MM.1S (cell line): ENCODE results near the gene NOS1.

Source experiments
- DNase-seq: peaks from one replicate; pipeline ENCODE4 v3.0.0-alpha.2; 2015
- H2AFZ ChIP-seq: fragments of 300-600 bp; sonication (generic); 2 replicates; pipeline ENCODE4 v1.6.0; 2016; ENCODE audit warnings: antibody characterized with exemption, low read length
- H3F3A ChIP-seq: fragments of 300-600 bp; sonication (generic); 2 replicates; pipeline ENCODE4 v1.6.1; 2016; ENCODE audit warnings: mild to moderate bottlenecking, antibody characterized with exemption, low read length, moderate library complexity, mixed read lengths; ENCODE audit not compliant: insufficient read depth
- H3K27ac ChIP-seq: fragments of 300-600 bp; sonication (generic); 2 replicates; pipeline ENCODE4 v1.5.1; 2016; ENCODE audit warnings: mild to moderate bottlenecking, low read length
- H3K27me3 ChIP-seq: fragments of 300-600 bp; sonication (generic); replicated peaks from 2 replicates; pipeline ENCODE4 v1.6.0; 2016; ENCODE audit warnings: low read length; ENCODE audit not compliant: insufficient read depth
- H3K36me3 ChIP-seq: fragments of 300-600 bp; sonication (generic); replicated peaks from 2 replicates; pipeline ENCODE4 v1.6.1; 2016; ENCODE audit warnings: mild to moderate bottlenecking, low read length, mixed read lengths; ENCODE audit not compliant: insufficient read depth
- H3K4me1 ChIP-seq: fragments of 300-600 bp; sonication (generic); 2 replicates; pipeline ENCODE4 v1.6.1; 2016; ENCODE audit warnings: low read length, mixed read lengths
- H3K4me2 ChIP-seq: fragments of 300-600 bp; sonication (generic); 2 replicates; pipeline ENCODE4 v1.6.0; 2016; ENCODE audit warnings: low read depth, low read length
- H3K4me3 ChIP-seq: fragments of 300-600 bp; sonication (generic); 2 replicates; pipeline ENCODE4 v1.5.1; 2016; ENCODE audit warnings: low read length, mixed read lengths
- H3K79me2 ChIP-seq: fragments of 300-600 bp; sonication (generic); 2 replicates; pipeline ENCODE4 v1.6.1; 2016; ENCODE audit warnings: mixed run types, low read length, mixed read lengths
- H3K9ac ChIP-seq: fragments of 300-600 bp; sonication (generic); 2 replicates; pipeline ENCODE4 v1.6.1; 2016; ENCODE audit warnings: low read length, mixed read lengths
- H3K9me2 ChIP-seq: fragments of 300-600 bp; sonication (generic); replicated peaks from 2 replicates; pipeline ENCODE4 v1.6.1; 2016; ENCODE audit warnings: mild to moderate bottlenecking, low read length, mixed read lengths; ENCODE audit not compliant: insufficient read depth
- H3K9me3 ChIP-seq: fragments of 300-600 bp; sonication (generic); replicated peaks from 2 replicates; pipeline ENCODE4 v1.6.1; 2016; ENCODE audit warnings: mild to moderate bottlenecking, low read length, mixed read lengths; ENCODE audit not compliant: insufficient read depth
- H4K20me1 ChIP-seq: fragments of 300-600 bp; sonication (generic); 2 replicates; pipeline ENCODE4 v1.6.1; 2016; ENCODE audit warnings: mild to moderate bottlenecking, low read length, moderate library complexity, mixed read lengths; ENCODE audit not compliant: insufficient read depth
- EZH2 ChIP-seq: fragments of 300-600 bp; sonication (generic); optimal IDR thresholded peaks from 2 replicates; pipeline ENCODE3; 2017; ENCODE audit warnings: low read depth, mild to moderate bottlenecking, antibody characterized with exemption, low read length, mixed read lengths
- EZH2phosphoT487 ChIP-seq: fragments of 300-600 bp; sonication (generic); IDR thresholded peaks from 2 replicates; pipeline ENCODE4 v1.6.1; 2018; ENCODE audit warnings: antibody characterized with exemption, low read length
- TF ChIP-seq, protein P1 (sequence below): fragments of 300-600 bp; sonication (generic); IDR thresholded peaks from 2 replicates; pipeline ENCODE4 v1.5.1; 2016; ENCODE audit warnings: antibody characterized with exemption, low read length, mixed read lengths

Gene NOS1

DNA sequence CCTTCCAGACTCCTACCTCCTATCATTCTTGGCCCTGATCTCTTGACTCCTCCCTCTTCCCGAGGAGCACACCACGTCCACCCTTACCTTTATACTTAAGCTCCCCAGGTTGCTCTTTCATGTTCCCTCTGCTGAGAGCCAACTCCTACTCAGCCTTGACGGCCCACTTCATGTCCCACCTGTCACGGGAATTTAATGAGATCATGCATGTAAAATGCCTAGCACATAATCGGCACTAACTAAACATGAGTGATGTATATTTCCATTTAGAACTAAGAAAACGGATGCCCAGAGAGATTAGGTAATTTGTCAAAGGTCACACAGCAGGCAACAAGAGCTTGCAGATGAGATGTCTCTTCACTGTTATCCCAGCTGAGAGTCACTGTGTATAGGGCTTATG is 45.1 kb downstream of the NOS1 start:
- Histone ChIP-seq H3K4me2 (no peak overlapping the region), H4K20me1 (no peaks in the 10 kb centered on the region), H3K27ac (no peak overlapping the region), H3F3A (no peaks in the 10 kb centered on the region), H3K9ac (no peak overlapping the region), H2AFZ (no peak overlapping the region), H3K4me3 (no peak overlapping the region), H3K36me3 (no peaks in the 10 kb centered on the region), H3K9me3 (no peaks in the 10 kb centered on the region), H3K27me3 (no peaks in the 10 kb centered on the region), H3K79me2 (no peaks in the 10 kb centered on the region), H3K4me1 (no peaks in the 10 kb centered on the region), H3K9me2 (no peaks in the 10 kb centered on the region)
- no peak for DNase-seq
- no peak for TF ChIP-seq EZH2
- TF ChIP-seq, protein P1, sequence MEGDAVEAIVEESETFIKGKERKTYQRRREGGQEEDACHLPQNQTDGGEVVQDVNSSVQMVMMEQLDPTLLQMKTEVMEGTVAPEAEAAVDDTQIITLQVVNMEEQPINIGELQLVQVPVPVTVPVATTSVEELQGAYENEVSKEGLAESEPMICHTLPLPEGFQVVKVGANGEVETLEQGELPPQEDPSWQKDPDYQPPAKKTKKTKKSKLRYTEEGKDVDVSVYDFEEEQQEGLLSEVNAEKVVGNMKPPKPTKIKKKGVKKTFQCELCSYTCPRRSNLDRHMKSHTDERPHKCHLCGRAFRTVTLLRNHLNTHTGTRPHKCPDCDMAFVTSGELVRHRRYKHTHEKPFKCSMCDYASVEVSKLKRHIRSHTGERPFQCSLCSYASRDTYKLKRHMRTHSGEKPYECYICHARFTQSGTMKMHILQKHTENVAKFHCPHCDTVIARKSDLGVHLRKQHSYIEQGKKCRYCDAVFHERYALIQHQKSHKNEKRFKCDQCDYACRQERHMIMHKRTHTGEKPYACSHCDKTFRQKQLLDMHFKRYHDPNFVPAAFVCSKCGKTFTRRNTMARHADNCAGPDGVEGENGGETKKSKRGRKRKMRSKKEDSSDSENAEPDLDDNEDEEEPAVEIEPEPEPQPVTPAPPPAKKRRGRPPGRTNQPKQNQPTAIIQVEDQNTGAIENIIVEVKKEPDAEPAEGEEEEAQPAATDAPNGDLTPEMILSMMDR = no peak
- TF ChIP-seq EZH2phosphoT487 = no peak

DNA sequence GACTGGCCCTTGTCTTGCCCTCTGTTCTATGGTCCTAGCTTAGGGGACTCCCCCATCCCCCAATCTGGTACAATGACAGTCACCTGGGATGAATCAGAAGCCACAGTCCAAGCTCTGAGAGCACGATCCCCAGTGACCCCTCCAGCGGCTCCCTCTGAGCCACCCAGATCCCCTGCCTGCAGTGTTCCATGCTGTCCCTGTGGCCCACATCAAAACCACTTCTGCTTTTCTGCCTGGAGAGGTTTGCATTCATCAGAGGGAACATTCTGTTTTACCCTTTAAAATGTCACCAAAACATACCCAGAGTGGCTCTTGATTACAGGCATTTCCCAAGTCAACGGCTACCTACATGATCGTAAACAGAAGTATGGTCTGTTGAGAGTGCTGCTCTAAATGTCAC is 47.5 kb downstream of the NOS1 start:
- TF ChIP-seq EZH2 (no peak), EZH2phosphoT487 (no peak)
- TF ChIP-seq, protein P1 = no peak
- Histone ChIP-seq H3F3A (no peaks in the 10 kb centered on the region), H3K36me3 (no peaks in the 10 kb centered on the region), H3K9ac (no peak overlapping the region), H3K27ac (no peak overlapping the region), H4K20me1 (no peaks in the 10 kb centered on the region), H3K9me2 (no peaks in the 10 kb centered on the region), H2AFZ (no peak overlapping the region), H3K4me2 (no peak overlapping the region), H3K4me3 (no peak overlapping the region), H3K79me2 (no peaks in the 10 kb centered on the region), H3K9me3 (no peaks in the 10 kb centered on the region), H3K4me1 (no peaks in the 10 kb centered on the region), H3K27me3 (no peaks in the 10 kb centered on the region)
- DNase-seq = no peak

DNA sequence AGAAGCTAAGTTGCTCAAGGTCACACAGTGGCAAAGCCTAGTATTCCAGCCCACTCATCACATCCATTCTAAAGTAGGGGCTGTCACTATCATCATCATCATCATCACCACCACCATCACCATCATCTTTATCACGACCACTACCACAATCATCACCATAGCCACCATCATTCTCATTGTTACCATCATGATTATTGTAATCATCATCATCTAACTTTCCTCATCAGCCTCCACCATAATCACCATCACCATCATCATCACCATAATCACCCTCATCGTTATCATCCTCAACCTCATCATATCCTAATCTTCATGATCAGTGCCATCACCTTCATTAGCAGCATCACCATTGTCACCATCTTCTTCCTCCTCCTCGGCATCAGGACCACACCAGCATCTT is 48.7 kb downstream of the NOS1 start:
- H3K27me3 ChIP-seq = no peaks in the 10 kb centered on the region
- H3K79me2 ChIP-seq = no peaks in the 10 kb centered on the region
- no peaks in the 10 kb centered on the region for H3K36me3 ChIP-seq
- no peak overlapping the region for H3K9ac ChIP-seq
- H3K9me3 ChIP-seq = no peaks in the 10 kb centered on the region
- H3F3A ChIP-seq = no peaks in the 10 kb centered on the region
- no peaks in the 10 kb centered on the region for H3K4me1 ChIP-seq
- no peak overlapping the region for H2AFZ ChIP-seq
- no peak for DNase-seq
- no peak overlapping the region for H3K27ac ChIP-seq
- H3K4me3 ChIP-seq = no peak overlapping the region
- no peaks in the 10 kb centered on the region for H4K20me1 ChIP-seq
- no peak overlapping the region for H3K4me2 ChIP-seq
- TF ChIP-seq EZH2phosphoT487 = no peak
- TF ChIP-seq, protein P1 = no peak
- no peak for TF ChIP-seq EZH2
- no peaks in the 10 kb centered on the region for H3K9me2 ChIP-seq
